PC-3 (cell line): ENCODE measurements around the gene OR4Q3.
"Not testable (repeated sequence)": the region's sequence is repeated elsewhere in the genome, so short reads cannot be mapped to it uniquely, and the experiment has no call there.

Experiments used
- CTCF ChIP-seq: fragments of 300-600 bp; sonication (generic); conservative IDR thresholded peaks from 2 replicates; pipeline ENCODE4 v1.5.1; 2017; ENCODE audit warnings: antibody characterized with exemption, low read depth, mild to moderate bottlenecking, low read length
- EZH2 ChIP-seq: fragments of 300-600 bp; sonication (generic); IDR thresholded peaks from one replicate; pipeline ENCODE4 v1.6.1; 2017; ENCODE audit warnings: antibody characterized with exemption, mild to moderate bottlenecking, low read length; ENCODE audit not compliant: unreplicated experiment

DNA sequence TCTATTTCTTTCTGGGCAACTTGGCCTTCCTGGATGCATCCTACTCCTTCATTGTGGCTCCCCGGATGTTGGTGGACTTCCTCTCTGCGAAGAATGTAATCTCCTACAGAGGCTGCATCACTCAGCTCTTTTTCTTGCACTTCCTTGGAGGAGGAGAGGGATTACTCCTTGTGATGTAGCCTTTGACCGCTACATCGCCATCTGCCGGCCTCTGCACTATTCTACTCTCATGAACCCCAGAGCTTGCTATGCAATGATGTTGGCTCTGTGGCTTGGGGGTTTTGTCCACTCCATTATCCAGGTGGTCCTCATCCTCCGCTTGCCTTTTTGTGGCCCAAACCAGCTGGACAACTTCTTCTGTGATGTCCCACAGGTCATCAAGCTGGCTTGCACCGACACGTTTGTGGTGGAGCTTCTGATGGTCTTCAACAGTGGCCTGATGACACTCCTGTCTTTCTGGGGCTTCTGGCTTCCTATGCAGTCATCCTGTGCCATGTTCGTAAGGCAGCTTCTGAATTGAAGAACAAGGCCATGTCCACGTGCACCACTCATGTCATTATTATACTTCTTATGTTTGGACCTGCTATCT is 53.2 kb downstream of the OR4Q3 start:
- TF ChIP-seq CTCF, EZH2: not testable (repeated sequence)
